Endothelial cell of umbilical vein (primary cell): ENCODE results near the gene RAP1GAP.

Source experiments
- EZH2 ChIP-seq: IDR thresholded peaks from 2 replicates; pipeline ENCODE4 v1.6.1; 2012; ENCODE audit warnings: borderline replicate concordance, low read depth, mild to moderate bottlenecking, moderate library complexity, low read length, inconsistent platforms; ENCODE audit not compliant: severe bottlenecking
- GATA2 ChIP-seq: IDR thresholded peaks from 2 replicates; pipeline ENCODE4 v1.7.0; 2011; ENCODE audit warnings: low read depth, mild to moderate bottlenecking, moderate library complexity, mixed read lengths, low read length; ENCODE audit not compliant: insufficient read length, insufficient read depth
- POLR2A ChIP-seq: IDR thresholded peaks from 2 replicates; pipeline ENCODE4 v1.6.1; 2012; ENCODE audit warnings: low read depth, mild to moderate bottlenecking, control low read depth, low read length
- POLR2AphosphoS5 ChIP-seq: IDR thresholded peaks from 2 replicates; pipeline ENCODE4 v1.6.1; 2012; ENCODE audit warnings: low read depth, mild to moderate bottlenecking, control low read depth, low read length, moderate library complexity; ENCODE audit not compliant: insufficient read depth
- TF ChIP-seq, protein P1 (sequence below), 2 donors: IDR thresholded peaks; 1 replicate in 1 of 2; 2 replicates in 1 of 2; pipeline ENCODE4 v1.5.1; 2011; ENCODE audit warnings: low read length in 2 of 2, mild to moderate bottlenecking in 2 of 2, moderate library complexity in 2 of 2, control low read depth in 1 of 2, inconsistent platforms in 1 of 2, low read depth in 1 of 2; ENCODE audit not compliant: insufficient read depth in 1 of 2; ENCODE audit errors: extremely low read depth in 1 of 2
- TF ChIP-seq, protein P2 (sequence below): IDR thresholded peaks from 2 replicates; pipeline ENCODE4 v1.6.1; 2011; ENCODE audit not compliant: insufficient read depth, insufficient read length

DNA sequence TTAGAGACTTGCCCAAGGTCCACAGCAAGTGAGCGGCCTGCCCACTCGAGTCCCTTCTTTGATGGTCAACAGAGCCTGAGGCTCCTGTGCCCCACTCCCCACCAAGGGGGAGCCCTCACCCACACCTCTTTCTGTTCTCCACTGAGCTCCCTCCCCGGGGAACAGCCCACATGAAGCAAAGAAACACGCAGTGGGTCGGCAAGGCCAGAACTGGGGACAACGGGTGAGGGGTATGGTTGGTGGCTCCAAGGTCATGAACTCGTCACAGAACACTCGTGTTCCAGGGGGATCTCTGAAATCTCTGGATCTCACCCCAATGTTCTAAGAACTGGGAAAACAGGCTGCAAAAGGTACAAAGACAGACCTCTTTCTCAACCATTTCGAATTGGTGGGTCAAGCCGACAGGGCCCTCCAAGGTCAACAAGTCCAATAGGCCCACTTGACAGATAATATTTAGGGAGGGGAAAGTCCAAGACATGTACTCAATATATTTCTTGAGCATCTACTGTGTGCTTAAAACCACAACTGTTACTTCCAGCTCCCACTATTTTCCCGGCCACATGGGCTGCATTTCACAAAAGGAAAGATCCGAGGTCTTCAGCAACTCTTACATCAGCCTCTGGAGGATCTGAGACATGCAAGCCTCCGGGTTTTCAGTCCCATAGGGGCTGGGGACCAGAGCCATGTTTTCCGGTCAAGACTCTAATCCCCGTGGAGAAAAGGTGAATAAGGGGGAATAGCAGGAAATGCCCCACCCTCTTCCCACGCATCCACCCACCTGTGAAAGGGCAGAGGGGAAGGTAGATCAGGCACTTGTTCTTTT lies 1.1 kb upstream of the RAP1GAP start:
- TF ChIP-seq, protein P1, sequence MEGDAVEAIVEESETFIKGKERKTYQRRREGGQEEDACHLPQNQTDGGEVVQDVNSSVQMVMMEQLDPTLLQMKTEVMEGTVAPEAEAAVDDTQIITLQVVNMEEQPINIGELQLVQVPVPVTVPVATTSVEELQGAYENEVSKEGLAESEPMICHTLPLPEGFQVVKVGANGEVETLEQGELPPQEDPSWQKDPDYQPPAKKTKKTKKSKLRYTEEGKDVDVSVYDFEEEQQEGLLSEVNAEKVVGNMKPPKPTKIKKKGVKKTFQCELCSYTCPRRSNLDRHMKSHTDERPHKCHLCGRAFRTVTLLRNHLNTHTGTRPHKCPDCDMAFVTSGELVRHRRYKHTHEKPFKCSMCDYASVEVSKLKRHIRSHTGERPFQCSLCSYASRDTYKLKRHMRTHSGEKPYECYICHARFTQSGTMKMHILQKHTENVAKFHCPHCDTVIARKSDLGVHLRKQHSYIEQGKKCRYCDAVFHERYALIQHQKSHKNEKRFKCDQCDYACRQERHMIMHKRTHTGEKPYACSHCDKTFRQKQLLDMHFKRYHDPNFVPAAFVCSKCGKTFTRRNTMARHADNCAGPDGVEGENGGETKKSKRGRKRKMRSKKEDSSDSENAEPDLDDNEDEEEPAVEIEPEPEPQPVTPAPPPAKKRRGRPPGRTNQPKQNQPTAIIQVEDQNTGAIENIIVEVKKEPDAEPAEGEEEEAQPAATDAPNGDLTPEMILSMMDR (IDR thresholded peaks at IDR 0.05; ENCODE audit: extremely low read depth in 1 of 2, insufficient read depth in 1 of 2, low read depth in 1 of 2, low read length in 2 of 2), result no peak
- TF ChIP-seq POLR2A (no peak), POLR2AphosphoS5 (no peak), GATA2 (no peak), EZH2 (no peak)
- TF ChIP-seq, protein P2, sequence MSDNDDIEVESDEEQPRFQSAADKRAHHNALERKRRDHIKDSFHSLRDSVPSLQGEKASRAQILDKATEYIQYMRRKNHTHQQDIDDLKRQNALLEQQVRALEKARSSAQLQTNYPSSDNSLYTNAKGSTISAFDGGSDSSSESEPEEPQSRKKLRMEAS, result no peak
